Lower lobe of right lung (tissue), 2 donors: ENCODE measurements around the gene RPP25L. TPM values are rescaled to one million over a fixed set of nuclear protein-coding genes. Genes with fewer than 3 reads are reported as not detected.

Experiments used
- ATAC-seq, 2 donors: fragments of 200-7000 bp; cut with Tn5 transposase; one replicate each; pipeline ENCODE4 v1.9.1; 2020 to 2022; ENCODE audit warnings: mild to moderate bottlenecking in 2 of 2, moderate library complexity in 2 of 2
- DNase-seq: peaks from one replicate; pipeline ENCODE4 v3.0.0-alpha.2; 2020
- H3K27ac ChIP-seq: fragments of 200-600 bp; one replicate; pipeline ENCODE4 v1.8.0; 2022
- H3K27me3 ChIP-seq: fragments of 200-600 bp; one replicate; pipeline ENCODE4 v1.8.0; 2022; ENCODE audit warnings: low read depth
- H3K36me3 ChIP-seq: fragments of 200-600 bp; one replicate; pipeline ENCODE4 v1.8.0; 2022; ENCODE audit warnings: mild to moderate bottlenecking
- H3K4me1 ChIP-seq: fragments of 200-600 bp; one replicate; pipeline ENCODE4 v1.8.0; 2022
- H3K4me3 ChIP-seq: fragments of 200-600 bp; one replicate; pipeline ENCODE4 v1.8.0; 2022; ENCODE audit warnings: mild to moderate bottlenecking
- H3K9me3 ChIP-seq: fragments of 200-600 bp; one replicate; pipeline ENCODE4 v1.8.0; 2022
- intact Hi-C: fragments of 100-400 bp; cut with DNase I; formaldehyde crosslinking; loops from one replicate; pipeline ENCODE4 v1.11.0; 2022
- total RNA-seq: library from RNA; stranded (reverse); fragmentation: NEBNext Ultra II Directional; extraction: Animal tissue kit (Norgen Biotek cat#: 25700); gene quantifications from one replicate; pipeline ENCODE4 v1.2.1, GENCODE V29; 2021
- TF ChIP-seq, protein P1 (sequence below): fragments of 200-600 bp; IDR thresholded peaks from one replicate; pipeline ENCODE4 v1.8.0; 2022; ENCODE audit warnings: antibody characterized with exemption, mild to moderate bottlenecking
- donor health status: DM: no; HTN: yes; CAD: no; lungs with severe emphysema.

RPP25L gene
- total RNA-seq, 1 donor from 2014 or later, result 16.5 TPM

GRCh38 chr9:34573599-34574325 lies 38.1 kb downstream of the RPP25L start:
- H3K4me1 ChIP-seq, result peaks cover 9% of the 10 kb centered on the region
- peaks cover 44% of the 10 kb centered on the region for H3K27me3 ChIP-seq
- H3K4me3 ChIP-seq, result no peak overlapping the region
- no peaks in the 10 kb centered on the region for H3K36me3 ChIP-seq
- no peak overlapping the region for H3K27ac ChIP-seq
- TF ChIP-seq, protein P1, sequence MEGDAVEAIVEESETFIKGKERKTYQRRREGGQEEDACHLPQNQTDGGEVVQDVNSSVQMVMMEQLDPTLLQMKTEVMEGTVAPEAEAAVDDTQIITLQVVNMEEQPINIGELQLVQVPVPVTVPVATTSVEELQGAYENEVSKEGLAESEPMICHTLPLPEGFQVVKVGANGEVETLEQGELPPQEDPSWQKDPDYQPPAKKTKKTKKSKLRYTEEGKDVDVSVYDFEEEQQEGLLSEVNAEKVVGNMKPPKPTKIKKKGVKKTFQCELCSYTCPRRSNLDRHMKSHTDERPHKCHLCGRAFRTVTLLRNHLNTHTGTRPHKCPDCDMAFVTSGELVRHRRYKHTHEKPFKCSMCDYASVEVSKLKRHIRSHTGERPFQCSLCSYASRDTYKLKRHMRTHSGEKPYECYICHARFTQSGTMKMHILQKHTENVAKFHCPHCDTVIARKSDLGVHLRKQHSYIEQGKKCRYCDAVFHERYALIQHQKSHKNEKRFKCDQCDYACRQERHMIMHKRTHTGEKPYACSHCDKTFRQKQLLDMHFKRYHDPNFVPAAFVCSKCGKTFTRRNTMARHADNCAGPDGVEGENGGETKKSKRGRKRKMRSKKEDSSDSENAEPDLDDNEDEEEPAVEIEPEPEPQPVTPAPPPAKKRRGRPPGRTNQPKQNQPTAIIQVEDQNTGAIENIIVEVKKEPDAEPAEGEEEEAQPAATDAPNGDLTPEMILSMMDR, result no peak
- DNase-seq (no peak), ATAC-seq (no peak)
- H3K9me3 ChIP-seq, result no peaks in the 10 kb centered on the region
- intact Hi-C loops, result no loop called here

- H3K27me3 ChIP-seq, result peaks cover 36% of the 10 kb centered on the region
- no peak for ATAC-seq
- H3K4me3 ChIP-seq, result no peak overlapping the region
- H3K36me3 ChIP-seq, result no peaks in the 10 kb centered on the region
- TF ChIP-seq, protein P1, result no peak
- H3K4me1 ChIP-seq, result no peaks in the 10 kb centered on the region
- no peak for DNase-seq
- no peak overlapping the region for H3K27ac ChIP-seq
- intact Hi-C loops, result no loop called here
- no peaks in the 10 kb centered on the region for H3K9me3 ChIP-seq
These were observed 39.3 kb downstream of the RPP25L start for GRCh38 chr9:34572628-34573027.

GRCh38 chr9:34572092-34572491 lies 39.8 kb downstream of the RPP25L start:
- ATAC-seq, result no peak
- TF ChIP-seq, protein P1, result no peak
- Histone ChIP-seq H3K36me3 (no peaks in the 10 kb centered on the region), H3K4me1 (no peaks in the 10 kb centered on the region), H3K27ac (no peak overlapping the region), H3K9me3 (no peaks in the 10 kb centered on the region), H3K4me3 (no peak overlapping the region), H3K27me3 (peaks cover 34% of the 10 kb centered on the region)
- DNase-seq, result no peak
- intact Hi-C loops, result no loop called here

GRCh38 chr9:34571481-34571810 lies 40.5 kb downstream of the RPP25L start:
- no peak overlapping the region for H3K4me3 ChIP-seq
- DNase-seq (no peak), ATAC-seq (no peak)
- intact Hi-C loops, result no loop called here
- H3K4me1 ChIP-seq, result no peaks in the 10 kb centered on the region
- peaks cover 32% of the 10 kb centered on the region for H3K27me3 ChIP-seq
- H3K9me3 ChIP-seq, result no peaks in the 10 kb centered on the region
- TF ChIP-seq, protein P1, result no peak
- H3K27ac ChIP-seq, result no peak overlapping the region
- H3K36me3 ChIP-seq, result no peaks in the 10 kb centered on the region

DNA sequence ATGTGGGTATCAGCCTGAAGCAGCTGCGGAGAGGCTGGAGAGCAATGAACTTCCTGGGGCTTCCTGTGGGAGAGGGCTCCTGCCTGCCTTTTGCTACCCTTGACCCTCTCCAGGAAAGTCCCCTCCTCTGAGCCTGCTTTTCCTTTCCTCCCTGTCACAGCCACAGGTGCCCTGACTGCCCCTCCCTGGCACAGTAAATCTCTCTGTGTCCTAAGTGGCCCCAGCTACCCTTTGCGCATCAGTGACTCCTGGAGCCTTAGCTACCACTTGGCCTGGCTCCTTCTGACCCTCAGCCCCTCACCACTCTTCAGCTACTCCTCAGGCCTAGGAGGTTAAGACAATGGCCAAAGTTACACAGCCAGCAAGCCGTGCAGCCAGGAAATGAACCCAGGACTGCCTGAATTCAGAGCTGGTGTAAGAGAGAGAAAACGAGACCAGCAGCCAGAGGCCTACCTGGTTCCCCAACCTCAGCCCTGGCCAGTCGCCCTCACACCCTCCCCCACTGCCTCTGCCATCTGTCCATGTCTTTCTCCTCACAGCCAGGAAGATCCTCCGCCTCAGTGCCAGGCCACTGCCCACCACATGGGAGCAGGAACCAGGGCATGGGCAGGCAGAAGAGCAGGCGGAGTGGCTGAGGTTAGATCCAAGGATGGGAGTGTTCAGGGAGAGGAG lies 41.0 kb downstream of the RPP25L start:
- TF ChIP-seq, protein P1, result no peak
- Histone ChIP-seq H3K4me1 (no peaks in the 10 kb centered on the region), H3K4me3 (no peak overlapping the region), H3K27me3 (peaks cover 32% of the 10 kb centered on the region), H3K27ac (no peak overlapping the region), H3K36me3 (no peaks in the 10 kb centered on the region), H3K9me3 (no peaks in the 10 kb centered on the region)
- intact Hi-C loops, result no loop called here
- ATAC-seq (no peak), DNase-seq (no peak)
